Parathyroid adenoma (tissue), 2 donors: ENCODE measurements around the gene TMEM184C.

ENCODE experiments used
- H2AFZ ChIP-seq: fragments of 300-600 bp; sonication (generic); one replicate; pipeline ENCODE4 v1.7.0; 2017; ENCODE audit warnings: antibody characterized with exemption, mild to moderate bottlenecking
- H3K27ac ChIP-seq: fragments of 300-600 bp; sonication (generic); one replicate; pipeline ENCODE4 v1.7.0; 2017
- H3K27me3 ChIP-seq: fragments of 300-600 bp; sonication (generic); one replicate; pipeline ENCODE4 v1.7.0; 2017; ENCODE audit warnings: low read length; ENCODE audit not compliant: control insufficient read depth, insufficient read depth
- H3K36me3 ChIP-seq: fragments of 300-600 bp; sonication (generic); one replicate; pipeline ENCODE4 v1.7.0; 2017; ENCODE audit warnings: low read length; ENCODE audit not compliant: control insufficient read depth, insufficient read depth
- H3K4me1 ChIP-seq: fragments of 300-600 bp; sonication (generic); one replicate; pipeline ENCODE4 v1.7.0; 2017; ENCODE audit warnings: control low read depth
- H3K4me2 ChIP-seq: fragments of 300-600 bp; sonication (generic); one replicate; pipeline ENCODE4 v1.7.0; 2017; ENCODE audit warnings: low read length
- H3K4me3 ChIP-seq: fragments of 300-600 bp; sonication (generic); one replicate; pipeline ENCODE4 v1.7.0; 2017; ENCODE audit warnings: low read depth, low read length
- H3K79me2 ChIP-seq: fragments of 300-600 bp; sonication (generic); one replicate; pipeline ENCODE4 v1.7.0; 2017; ENCODE audit warnings: control low read depth
- H3K9ac ChIP-seq: fragments of 300-600 bp; sonication (generic); one replicate; pipeline ENCODE4 v1.7.0; 2017; ENCODE audit warnings: mild to moderate bottlenecking
- H3K9me3 ChIP-seq: fragments of 300-600 bp; sonication (generic); one replicate; pipeline ENCODE4 v1.7.0; 2017; ENCODE audit warnings: low read length; ENCODE audit not compliant: control insufficient read depth
- TF ChIP-seq, protein P1 (sequence below): fragments of 300-600 bp; sonication (generic); IDR thresholded peaks from one replicate; pipeline ENCODE4 v1.7.0; 2017; ENCODE audit warnings: antibody characterized with exemption, mild to moderate bottlenecking
- donor health status: primary hyperparathyroidism.

Gene TMEM184C

DNA sequence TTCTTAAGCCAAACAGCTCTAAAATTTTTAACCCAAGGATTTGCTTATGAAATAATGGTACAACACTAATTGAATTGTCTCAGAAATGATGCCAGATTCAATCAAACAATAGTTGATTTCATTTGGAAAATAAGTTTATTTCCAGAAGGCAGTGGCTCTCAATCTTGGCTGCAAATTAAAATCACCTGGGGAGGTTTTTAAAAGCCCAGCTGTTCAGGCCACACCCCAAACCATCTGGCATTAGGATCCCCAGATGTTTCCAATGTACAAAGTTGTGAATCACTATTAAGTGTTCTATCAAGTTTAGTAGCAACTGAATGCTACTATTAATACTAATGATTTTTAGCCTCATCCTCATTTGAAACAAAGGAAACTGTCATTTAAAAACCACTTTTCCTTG is 22.2 kb downstream of the TMEM184C start:
- H3K4me2 ChIP-seq, result no peak overlapping the region
- H3K79me2 ChIP-seq, result no peaks in the 10 kb centered on the region
- TF ChIP-seq, protein P1, sequence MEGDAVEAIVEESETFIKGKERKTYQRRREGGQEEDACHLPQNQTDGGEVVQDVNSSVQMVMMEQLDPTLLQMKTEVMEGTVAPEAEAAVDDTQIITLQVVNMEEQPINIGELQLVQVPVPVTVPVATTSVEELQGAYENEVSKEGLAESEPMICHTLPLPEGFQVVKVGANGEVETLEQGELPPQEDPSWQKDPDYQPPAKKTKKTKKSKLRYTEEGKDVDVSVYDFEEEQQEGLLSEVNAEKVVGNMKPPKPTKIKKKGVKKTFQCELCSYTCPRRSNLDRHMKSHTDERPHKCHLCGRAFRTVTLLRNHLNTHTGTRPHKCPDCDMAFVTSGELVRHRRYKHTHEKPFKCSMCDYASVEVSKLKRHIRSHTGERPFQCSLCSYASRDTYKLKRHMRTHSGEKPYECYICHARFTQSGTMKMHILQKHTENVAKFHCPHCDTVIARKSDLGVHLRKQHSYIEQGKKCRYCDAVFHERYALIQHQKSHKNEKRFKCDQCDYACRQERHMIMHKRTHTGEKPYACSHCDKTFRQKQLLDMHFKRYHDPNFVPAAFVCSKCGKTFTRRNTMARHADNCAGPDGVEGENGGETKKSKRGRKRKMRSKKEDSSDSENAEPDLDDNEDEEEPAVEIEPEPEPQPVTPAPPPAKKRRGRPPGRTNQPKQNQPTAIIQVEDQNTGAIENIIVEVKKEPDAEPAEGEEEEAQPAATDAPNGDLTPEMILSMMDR, result no peak
- no peak overlapping the region for H3K27ac ChIP-seq
- no peaks in the 10 kb centered on the region for H3K27me3 ChIP-seq
- H3K9me3 ChIP-seq, result no peaks in the 10 kb centered on the region
- no peak overlapping the region for H2AFZ ChIP-seq
- H3K9ac ChIP-seq, result no peak overlapping the region
- no peak overlapping the region for H3K4me3 ChIP-seq
- H3K4me1 ChIP-seq, result peaks cover 2% of the 10 kb centered on the region
- H3K36me3 ChIP-seq, result no peaks in the 10 kb centered on the region

DNA sequence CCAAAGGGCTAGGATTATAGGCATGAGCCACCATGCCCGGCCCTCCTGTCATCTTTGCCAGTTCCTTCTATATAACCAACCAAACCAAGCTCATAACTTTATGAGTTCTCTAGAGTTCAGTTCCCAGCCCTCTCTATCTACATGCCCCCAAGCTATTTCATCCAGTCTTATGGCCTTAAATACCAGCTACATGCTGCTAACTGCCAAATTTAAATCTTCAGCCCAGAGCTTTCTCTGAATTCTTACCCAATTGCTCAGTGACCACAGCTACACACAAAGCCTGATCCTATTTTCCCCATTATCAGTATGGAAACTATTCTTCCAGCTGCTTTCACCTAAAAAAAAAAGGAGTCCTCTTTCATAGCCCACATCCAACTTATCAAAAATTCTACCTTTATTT is 23.1 kb downstream of the TMEM184C start:
- Histone ChIP-seq H3K36me3 (no peaks in the 10 kb centered on the region), H2AFZ (no peak overlapping the region), H3K4me2 (no peak overlapping the region), H3K27ac (no peak overlapping the region), H3K4me1 (peaks cover 2% of the 10 kb centered on the region), H3K9me3 (no peaks in the 10 kb centered on the region), H3K9ac (no peak overlapping the region), H3K4me3 (no peak overlapping the region), H3K79me2 (no peaks in the 10 kb centered on the region), H3K27me3 (no peaks in the 10 kb centered on the region)
- TF ChIP-seq, protein P1, result no peak

DNA sequence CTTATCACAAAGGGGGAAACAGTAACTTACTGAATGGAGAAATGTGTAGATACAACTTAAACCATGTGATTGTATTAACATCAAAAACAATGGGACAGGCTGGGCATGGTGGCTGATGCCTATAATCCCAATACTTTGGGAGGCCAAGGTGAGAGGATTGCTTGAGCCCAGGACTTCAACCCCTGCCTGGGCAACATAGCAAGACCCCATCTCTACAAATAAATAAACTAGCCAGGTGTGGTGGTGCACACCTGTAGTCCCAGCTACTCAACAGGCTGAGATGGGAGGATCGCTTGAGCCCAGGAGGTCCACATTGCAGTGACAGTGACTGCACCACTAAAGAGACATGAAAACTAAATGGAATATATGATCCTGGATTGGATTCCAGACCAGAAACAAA is 26.4 kb downstream of the TMEM184C start:
- H3K4me3 ChIP-seq, result no peak overlapping the region
- H3K4me1 ChIP-seq, result peaks cover 2% of the 10 kb centered on the region
- no peaks in the 10 kb centered on the region for H3K27me3 ChIP-seq
- TF ChIP-seq, protein P1, result no peak
- no peaks in the 10 kb centered on the region for H3K36me3 ChIP-seq
- no peak overlapping the region for H3K4me2 ChIP-seq
- H2AFZ ChIP-seq, result no peak overlapping the region
- H3K27ac ChIP-seq, result no peak overlapping the region
- no peak overlapping the region for H3K9ac ChIP-seq
- no peaks in the 10 kb centered on the region for H3K9me3 ChIP-seq
- H3K79me2 ChIP-seq, result no peaks in the 10 kb centered on the region

DNA sequence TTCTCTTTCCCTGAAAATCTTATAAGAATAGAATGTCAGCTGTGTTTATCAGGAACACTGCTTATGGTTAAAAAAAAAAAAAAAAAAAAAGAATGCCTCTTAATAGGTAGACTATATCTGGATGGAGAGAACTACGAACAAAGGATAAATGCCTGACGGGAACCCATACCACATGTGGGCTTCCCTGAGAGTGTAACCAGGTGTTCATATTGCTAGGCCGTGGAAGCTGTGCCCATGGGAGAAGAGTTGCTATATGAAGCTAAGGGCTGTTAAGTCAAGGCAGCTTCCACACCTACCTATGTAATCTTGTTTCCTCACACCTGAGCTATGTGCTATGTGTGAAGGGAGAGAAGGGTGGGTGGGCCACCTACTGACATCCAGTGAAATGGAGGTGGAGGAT is 27.3 kb downstream of the TMEM184C start:
- Histone ChIP-seq H3K4me3 (no peak overlapping the region), H3K9ac (no peak overlapping the region), H3K79me2 (no peaks in the 10 kb centered on the region), H3K4me2 (no peak overlapping the region), H3K4me1 (peaks cover 2% of the 10 kb centered on the region), H2AFZ (no peak overlapping the region), H3K27me3 (no peaks in the 10 kb centered on the region), H3K27ac (no peak overlapping the region), H3K9me3 (no peaks in the 10 kb centered on the region), H3K36me3 (no peaks in the 10 kb centered on the region)
- TF ChIP-seq, protein P1, result no peak

DNA sequence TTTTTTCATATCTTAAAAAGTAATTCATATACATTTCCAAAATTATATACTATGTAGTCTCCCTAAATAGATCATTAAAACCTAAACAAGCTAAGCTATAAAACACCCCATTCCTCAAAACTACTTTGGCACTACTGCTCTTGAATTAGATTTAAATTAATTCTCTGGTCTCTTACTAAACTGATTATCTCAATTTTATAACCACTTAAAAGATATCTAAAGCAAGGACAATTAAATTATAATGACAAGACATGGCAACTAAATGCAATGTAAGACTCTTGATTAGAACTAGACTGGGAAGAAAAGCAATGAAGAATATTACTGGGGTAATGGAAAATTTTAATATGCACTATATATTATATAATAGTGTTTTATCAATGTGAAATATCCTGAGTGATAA is 27.9 kb downstream of the TMEM184C start:
- H3K4me3 ChIP-seq, result no peak overlapping the region
- no peak overlapping the region for H3K9ac ChIP-seq
- H3K79me2 ChIP-seq, result no peaks in the 10 kb centered on the region
- H3K4me1 ChIP-seq, result peaks cover 2% of the 10 kb centered on the region
- TF ChIP-seq, protein P1, result no peak
- no peaks in the 10 kb centered on the region for H3K9me3 ChIP-seq
- no peaks in the 10 kb centered on the region for H3K36me3 ChIP-seq
- no peak overlapping the region for H3K27ac ChIP-seq
- no peak overlapping the region for H3K4me2 ChIP-seq
- H3K27me3 ChIP-seq, result no peaks in the 10 kb centered on the region
- H2AFZ ChIP-seq, result no peak overlapping the region
